CMK (cell line): ENCODE data around the gene RNF115.
"Not testable (repeated sequence)": the region's sequence is repeated elsewhere in the genome, so short reads cannot be mapped to it uniquely, and the experiment has no call there.

ENCODE experiments used
- DNase-seq: peaks from one replicate; pipeline ENCODE4 v3.0.0-alpha.2; 2010; ENCODE audit warnings: low read depth

RNF115 gene

DNA sequence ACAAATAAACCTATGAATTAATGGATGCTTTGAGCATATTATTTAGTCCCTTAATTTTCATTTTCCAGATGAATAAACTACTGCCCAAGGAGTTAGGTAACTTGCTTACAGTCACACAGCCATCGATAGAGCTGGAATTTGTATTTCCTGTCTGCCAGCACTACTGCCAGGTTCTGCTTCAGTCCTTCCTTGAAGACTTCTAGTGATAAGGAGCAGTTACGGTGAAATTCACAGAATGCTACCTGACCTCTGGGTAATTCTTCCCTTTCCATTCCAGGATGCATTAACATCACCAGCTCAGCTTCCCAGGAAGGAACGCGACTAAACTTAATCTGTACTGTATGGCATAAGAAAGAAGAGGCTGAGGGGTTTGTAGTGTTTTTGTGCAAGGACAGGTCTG is 93.4 kb downstream of the RNF115 start:
- DNase-seq = no peak

GRCh38 chr1:145729666-145730436 is 94.0 kb downstream of the RNF115 start:
- DNase-seq = no peak

- DNase-seq = no peak
Measured at GRCh38 chr1:145729196-145729595, 94.7 kb downstream of the RNF115 start.

DNA sequence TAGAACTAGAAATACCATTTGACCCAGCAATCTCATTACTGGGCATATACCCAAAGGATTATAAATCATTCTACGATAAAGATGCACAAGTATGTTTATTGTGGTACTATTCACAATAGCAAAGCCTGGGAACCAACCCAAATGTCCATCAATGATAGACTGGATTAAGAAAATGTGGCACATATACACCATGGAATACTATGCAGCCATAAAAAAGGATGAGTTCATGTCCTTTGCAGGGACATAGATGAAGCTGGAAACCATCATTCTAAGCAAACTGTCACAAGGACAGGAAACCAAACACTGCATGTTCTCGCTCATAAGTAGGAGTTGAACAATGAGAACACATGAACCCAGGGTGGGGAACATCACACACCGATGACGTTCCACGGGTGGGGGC is 97.7 kb downstream of the RNF115 start:
- DNase-seq = not testable (repeated sequence)

DNA sequence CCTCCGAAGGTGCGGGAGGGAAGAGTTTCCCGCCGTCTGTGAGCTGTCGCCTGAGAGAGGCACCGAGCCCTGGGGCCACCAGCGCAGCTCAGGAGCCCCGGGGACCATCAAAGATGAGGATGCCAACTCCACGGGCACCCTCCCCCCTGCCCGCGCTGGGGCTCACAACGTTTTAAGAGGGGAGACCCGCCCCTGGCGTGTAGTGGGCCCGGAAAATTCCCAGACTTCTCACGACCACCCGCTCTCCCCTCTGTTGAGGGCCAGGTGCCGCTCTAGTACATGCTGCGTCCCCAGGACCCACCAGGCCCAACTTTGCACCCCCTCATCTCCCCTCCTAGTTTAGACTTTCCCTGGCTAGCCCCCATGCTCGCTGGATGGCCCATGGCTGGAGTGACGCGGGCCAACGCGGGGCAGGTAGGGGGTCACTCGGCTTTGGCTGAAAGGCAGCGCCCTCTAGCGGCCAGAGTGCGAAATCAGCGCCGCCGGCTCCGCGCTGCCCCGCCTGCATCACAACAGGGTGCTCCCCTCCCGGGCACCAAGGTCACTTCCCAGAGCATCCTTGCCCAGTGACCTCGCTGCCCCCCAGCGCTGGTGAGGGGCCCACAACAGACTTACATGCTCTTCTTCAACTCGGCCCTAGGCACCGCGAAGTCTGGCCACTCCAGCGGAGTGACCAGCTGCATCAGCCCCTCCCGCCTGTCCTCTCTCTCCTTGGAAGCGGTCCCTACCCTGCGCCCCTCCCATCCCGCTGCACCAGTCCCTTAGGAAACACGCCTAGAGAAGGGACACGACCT is 102.8 kb downstream of the RNF115 start:
- peak; percentile 17 for DNase-seq

GRCh38 chr1:145720556-145720877 is 103.4 kb downstream of the RNF115 start:
- no peak for DNase-seq

- no peak for DNase-seq
Measured at GRCh38 chr1:145719230-145720079, 104.4 kb downstream of the RNF115 start, which contains the start of gene CD160. Gene CD160, plus strand, starts transcription at chr1:145719499. Its CDS starts 8,829 bp downstream, at chr1:145728328.

GRCh38 chr1:145718465-145718864 is 105.4 kb downstream of the RNF115 start:
- DNase-seq = not testable (repeated sequence)

DNA sequence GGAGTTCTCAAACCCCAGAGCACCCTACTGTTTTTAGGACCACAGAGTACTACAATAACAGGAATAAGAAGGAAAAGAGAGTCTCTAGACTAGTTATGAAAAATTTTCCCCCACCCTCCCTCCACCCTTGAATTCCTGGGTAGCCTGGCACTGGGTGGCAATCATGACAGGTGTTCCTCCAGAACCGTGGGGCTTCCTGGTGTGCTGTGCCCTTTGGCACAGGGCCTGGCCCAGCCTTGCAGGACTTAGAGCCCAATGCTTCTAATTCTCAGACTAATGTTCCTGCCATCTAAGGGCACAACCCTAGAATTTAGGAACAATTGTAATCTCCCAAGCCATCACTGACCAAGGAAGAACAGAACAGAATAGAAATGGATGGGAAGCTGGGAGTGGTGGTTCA is 106.1 kb downstream of the RNF115 start:
- DNase-seq = no peak

- no peak for DNase-seq
Measured at GRCh38 chr1:145716641-145717345, 107.1 kb downstream of the RNF115 start.

DNA sequence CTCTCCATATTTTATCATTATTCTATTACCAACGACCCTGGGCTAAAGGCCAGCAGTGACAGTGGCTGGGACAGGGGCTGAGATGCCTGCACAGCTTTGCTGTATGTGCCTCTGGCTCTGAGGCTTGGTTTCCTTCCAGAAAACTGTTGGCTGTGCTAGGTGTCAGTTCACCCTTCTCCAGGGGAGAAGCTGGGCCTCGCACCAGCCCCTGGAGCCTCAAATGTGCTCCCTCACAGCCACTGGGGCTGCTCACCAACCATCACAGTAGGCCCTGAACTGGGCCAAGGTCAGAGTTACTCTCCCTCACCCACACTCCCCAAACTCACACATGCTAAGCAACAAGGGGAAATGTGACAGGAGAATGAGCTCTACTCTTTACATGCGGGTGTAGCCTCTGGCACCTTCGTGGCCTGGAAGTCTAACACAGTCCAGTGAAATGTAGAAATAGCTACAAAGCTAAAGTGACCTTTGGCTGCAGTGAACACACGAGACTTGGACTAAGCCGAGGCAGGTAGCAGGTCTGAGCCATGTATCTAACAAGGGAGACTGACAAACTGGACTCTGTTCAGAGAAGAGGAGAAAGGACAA is 109.3 kb downstream of the RNF115 start:
- DNase-seq = no peak

DNA sequence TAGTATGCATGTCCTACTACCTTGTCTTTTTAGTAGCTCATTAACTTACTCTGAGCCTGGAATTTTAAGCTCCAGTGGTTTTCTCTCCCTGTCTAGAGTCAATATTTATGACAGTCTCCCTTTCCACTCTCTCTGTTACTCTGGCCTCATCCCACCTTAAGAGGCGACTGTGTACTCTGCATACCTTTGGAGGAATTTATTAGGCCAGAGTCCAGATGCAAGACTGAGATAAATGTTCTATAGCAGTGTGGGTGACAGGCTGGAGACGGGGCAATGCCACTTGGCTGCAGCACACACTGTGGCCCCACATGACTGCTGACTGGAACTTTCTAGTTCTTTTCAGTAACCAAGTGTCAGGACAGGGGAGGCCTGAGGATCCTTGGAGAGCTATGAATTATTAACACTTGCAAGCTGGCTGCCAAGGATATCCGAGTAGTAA is 112.7 kb downstream of the RNF115 start:
- DNase-seq = no peak

DNA sequence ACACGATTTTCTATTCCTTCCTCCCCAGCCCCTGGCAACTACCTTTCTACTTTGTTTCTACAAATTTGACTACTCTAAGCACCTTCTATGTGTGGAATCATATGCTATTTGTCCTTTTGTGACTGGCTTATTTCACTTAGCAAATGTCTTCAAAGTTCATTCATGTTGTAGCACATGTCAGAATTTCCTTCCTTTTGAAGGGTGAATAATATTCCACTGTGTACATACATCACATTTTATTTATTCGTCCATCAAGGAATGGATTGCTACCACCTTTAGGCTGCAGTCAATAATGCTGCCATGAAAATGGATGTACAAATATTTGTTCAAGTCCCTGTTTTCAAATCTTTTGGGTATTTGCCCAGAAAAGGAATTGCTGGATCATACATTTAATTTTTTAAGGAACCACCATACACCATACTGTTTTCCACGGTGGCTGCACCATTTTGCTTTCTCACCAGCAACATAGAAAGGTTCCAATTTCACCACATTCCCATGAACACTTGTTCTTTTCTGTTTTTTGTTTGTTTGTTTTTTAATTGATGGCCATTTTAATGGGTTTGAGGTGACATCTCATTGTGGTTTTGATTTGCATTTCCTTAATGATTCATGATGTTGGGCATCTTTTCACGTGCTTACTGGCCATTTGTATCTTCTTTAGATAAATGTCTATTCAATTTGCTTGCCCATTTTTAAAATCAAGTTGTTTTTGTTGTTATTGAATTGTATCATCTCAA is 113.4 kb downstream of the RNF115 start:
- DNase-seq = no peak

GRCh38 chr1:145708063-145708462 is 115.8 kb downstream of the RNF115 start:
- DNase-seq = no peak

DNA sequence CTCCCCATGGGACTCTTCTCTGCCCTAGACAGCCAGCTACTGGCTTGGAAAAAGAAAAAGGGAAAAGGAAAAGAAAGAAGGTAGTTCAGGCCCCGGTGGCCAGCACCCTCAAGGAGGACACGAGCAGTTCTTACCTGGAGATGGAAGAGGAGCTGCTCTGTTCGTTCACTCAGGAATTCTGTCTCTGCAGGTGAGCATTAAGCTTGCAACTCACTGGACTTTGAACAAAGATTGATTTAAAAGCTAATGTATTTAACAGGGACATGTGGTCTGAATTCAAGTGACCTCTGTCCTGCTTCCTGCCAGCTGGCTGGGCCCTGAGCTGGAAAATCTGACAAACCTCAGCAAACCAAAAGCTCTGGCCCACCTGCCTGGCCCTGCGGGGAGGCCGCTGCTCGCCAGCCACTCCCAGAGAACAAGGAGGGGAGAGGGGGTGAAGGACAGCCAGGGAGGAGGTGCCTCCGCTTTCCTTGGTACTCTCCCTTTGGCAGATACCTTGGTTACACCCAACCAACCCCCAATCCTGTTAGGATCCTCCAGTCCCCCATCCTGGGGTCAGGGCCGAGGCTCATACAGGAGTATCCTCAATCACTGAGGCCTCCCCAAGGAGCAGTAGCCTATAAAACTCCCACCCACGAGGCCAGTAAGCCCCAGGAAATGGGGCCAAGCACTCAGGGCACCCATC is 116.6 kb downstream of the RNF115 start, which contains the start of gene PDZK1:
PDZK1 (minus strand) TSS at position 186 of the 685 bp plus-strand sequence. CDS start 19,347 bp downstream, outside the sequence.
- no peak for DNase-seq

DNA sequence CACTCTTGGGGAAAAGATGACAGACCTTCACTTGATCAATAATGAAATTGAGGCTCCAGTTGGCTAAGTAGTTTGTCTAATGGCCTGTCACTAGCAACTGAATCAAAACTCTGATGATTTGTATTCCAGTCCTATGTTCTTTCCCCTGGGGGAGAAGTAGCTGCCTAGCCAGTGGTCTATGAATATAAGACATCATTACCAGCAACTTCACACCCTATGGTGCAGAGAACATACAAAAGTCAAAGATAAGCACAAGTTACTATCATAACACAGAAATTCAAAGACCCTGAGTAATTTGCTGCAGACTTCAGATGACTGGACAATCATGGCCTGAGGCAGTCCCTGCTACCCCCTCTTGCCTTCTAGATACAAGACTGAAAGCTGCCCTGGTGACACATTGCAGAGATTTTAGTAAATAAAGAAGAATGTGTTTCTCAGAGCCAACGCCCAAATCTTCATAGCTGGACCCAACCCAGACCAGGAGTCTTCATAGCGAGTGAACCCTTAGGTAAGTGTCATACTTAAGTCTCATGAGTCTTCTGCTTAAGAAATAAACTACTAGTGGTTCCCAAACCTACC is 117.7 kb downstream of the RNF115 start:
- no peak for DNase-seq

- no peak for DNase-seq
Measured at GRCh38 chr1:145705622-145706021, 118.3 kb downstream of the RNF115 start.

- DNase-seq = no peak
Measured at GRCh38 chr1:145702826-145703225, 121.1 kb downstream of the RNF115 start.

DNA sequence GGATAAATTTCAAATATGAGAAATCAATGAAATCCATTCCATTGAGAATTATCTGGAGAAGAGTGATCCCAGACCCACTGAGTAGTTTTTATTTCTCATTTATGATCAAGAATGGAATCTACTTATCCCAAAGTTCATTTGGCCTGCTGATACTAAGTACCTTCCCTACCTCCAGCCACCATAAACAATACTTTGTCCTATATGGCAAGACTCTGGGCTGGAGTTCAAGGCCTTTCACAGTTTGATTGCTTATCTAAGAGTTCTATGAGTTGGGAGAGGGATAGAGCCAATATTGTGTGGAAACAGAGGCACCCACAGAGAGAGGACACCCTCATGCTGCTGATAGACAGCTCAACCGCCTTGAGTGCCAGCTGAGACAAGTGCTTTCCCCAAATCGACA is 121.8 kb downstream of the RNF115 start:
- DNase-seq = no peak
